ENCODE data around the gene YOD1.

DNA sequence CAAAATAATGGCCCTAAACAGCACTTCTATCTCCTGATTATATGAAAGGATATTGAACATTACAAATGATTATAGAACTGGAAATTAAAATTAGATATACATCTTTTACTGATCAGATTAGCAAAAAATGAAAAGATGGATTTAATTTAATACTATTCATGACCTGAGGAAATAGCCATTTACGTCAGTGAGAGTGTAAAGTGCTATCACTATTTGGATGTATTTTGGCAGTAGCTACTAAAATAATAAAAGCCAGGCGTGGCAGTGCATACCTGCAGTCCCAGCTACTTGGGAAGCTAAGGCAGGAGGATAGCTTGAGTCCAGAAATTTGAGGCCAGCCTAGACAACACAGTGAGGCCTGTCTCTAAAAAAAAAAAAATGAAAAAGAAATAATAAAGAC, 42.9 kb upstream of the YOD1 start:
- TF ChIP-seq, protein P1, sequence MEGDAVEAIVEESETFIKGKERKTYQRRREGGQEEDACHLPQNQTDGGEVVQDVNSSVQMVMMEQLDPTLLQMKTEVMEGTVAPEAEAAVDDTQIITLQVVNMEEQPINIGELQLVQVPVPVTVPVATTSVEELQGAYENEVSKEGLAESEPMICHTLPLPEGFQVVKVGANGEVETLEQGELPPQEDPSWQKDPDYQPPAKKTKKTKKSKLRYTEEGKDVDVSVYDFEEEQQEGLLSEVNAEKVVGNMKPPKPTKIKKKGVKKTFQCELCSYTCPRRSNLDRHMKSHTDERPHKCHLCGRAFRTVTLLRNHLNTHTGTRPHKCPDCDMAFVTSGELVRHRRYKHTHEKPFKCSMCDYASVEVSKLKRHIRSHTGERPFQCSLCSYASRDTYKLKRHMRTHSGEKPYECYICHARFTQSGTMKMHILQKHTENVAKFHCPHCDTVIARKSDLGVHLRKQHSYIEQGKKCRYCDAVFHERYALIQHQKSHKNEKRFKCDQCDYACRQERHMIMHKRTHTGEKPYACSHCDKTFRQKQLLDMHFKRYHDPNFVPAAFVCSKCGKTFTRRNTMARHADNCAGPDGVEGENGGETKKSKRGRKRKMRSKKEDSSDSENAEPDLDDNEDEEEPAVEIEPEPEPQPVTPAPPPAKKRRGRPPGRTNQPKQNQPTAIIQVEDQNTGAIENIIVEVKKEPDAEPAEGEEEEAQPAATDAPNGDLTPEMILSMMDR (IDR thresholded peaks at IDR 0.05): no peak
- TF ChIP-seq EP300 (IDR thresholded peaks at IDR 0.05; ENCODE audit: low read depth) (no peak), POLR2AphosphoS5 (IDR thresholded peaks at IDR 0.05) (no peak), POLR2A (IDR thresholded peaks at IDR 0.05) (no peak)
